OCI-LY7 (cell line): ENCODE measurements around the gene FOXP1.
"Not testable (repeated sequence)": the region's sequence is repeated elsewhere in the genome, so short reads cannot be mapped to it uniquely, and the experiment has no call there.

Experiments
- CTCF ChIP-seq: fragments of 200-600 bp; sonication (generic); conservative IDR thresholded peaks from 2 replicates; pipeline ENCODE4 v1.5.1; 2014; ENCODE audit warnings: mild to moderate bottlenecking, antibody characterized with exemption, low read length, moderate library complexity, mixed read lengths
- EZH2phosphoT487 ChIP-seq: fragments of 200-600 bp; sonication (generic); IDR thresholded peaks from 2 replicates; pipeline ENCODE4 v1.6.1; 2018; ENCODE audit warnings: low read depth, borderline replicate concordance, mild to moderate bottlenecking, mixed run types, antibody characterized with exemption, low read length, moderate library complexity, mixed read lengths

GRCh38 chr3:71014616-71015015 is 568.9 kb downstream of the FOXP1 start:
- not testable (repeated sequence) for TF ChIP-seq CTCF, EZH2phosphoT487
